ENCODE measurements around the gene PAX5. TPM values are rescaled to one million over a fixed set of nuclear protein-coding genes. Genes with fewer than 3 reads are reported as not detected.

Gene PAX5
- total and polyA plus RNA-seq, 2 of the 13 experiments (the other 11 are each of a cell fraction or from before 2014, with no cell fraction given) = not detected

GRCh38 chr9:36849943-36850342 is 184.1 kb downstream of the PAX5 start (continued):
- TF ChIP-seq ZNF513 (CRISPR knock-in tag; conservative IDR thresholded peaks at IDR 0.05) = no peak
- TF ChIP-seq GATA4 (IDR thresholded peaks at IDR 0.05; ENCODE audit: borderline replicate concordance, low read depth) = no peak
- no peak for TF ChIP-seq ZNF556 (CRISPR knock-in tag; IDR thresholded peaks at IDR 0.05; ENCODE audit: borderline replicate concordance)
- TF ChIP-seq ZNF879 (CRISPR knock-in tag; IDR thresholded peaks at IDR 0.05) = no peak

- CTCF ChIA-PET (ENCODE audit: low intra/inter-chr PET ratio, low total read pairs) = no interaction called here
- in situ Hi-C loops (cut with HindIII; ENCODE audit: extremely low pct_ligation_motif_present, low pct_unique_long_range_greater_than_20kb) = no loop called here
- no peak for ATAC-seq
- TF ChIP-seq ZNF253 (CRISPR knock-in tag; IDR thresholded peaks at IDR 0.05; ENCODE audit: borderline replicate concordance) = no peak
- no peak for TF ChIP-seq ZNF790 (CRISPR knock-in tag; IDR thresholded peaks at IDR 0.05; ENCODE audit: borderline replicate concordance)
- no peak for TF ChIP-seq PAX8 (CRISPR knock-in tag; IDR thresholded peaks at IDR 0.05; ENCODE audit: borderline replicate concordance)
- no peak for TF ChIP-seq SAP130 (CRISPR knock-in tag; IDR thresholded peaks at IDR 0.05; ENCODE audit: low read depth)
- no peak for TF ChIP-seq DRAP1 (CRISPR knock-in tag; IDR thresholded peaks at IDR 0.05)
- no peak for TF ChIP-seq ZZZ3 (CRISPR knock-in tag; IDR thresholded peaks at IDR 0.05; ENCODE audit: borderline replicate concordance)
- TF ChIP-seq NR3C1 (CRISPR knock-in tag; IDR thresholded peaks at IDR 0.05) = no peak
- no peak for TF ChIP-seq XBP1 (CRISPR knock-in tag; IDR thresholded peaks at IDR 0.05)
- TF ChIP-seq SKI (IDR thresholded peaks at IDR 0.05; ENCODE audit: partially characterized antibody) = no peak
- no peak for TF ChIP-seq MATR3 (CRISPR knock-in tag; IDR thresholded peaks at IDR 0.05)
- TF ChIP-seq HES4 (CRISPR knock-in tag; IDR thresholded peaks at IDR 0.05; ENCODE audit: borderline replicate concordance) = no peak
- TF ChIP-seq PTBP1 (IDR thresholded peaks at IDR 0.05; ENCODE audit: low read depth, low read length, poor library complexity, severe bottlenecking) = no peak
- TF ChIP-seq SUZ12 (IDR thresholded peaks at IDR 0.05; ENCODE audit: low read depth, low read length) = no peak
- no peak for TF ChIP-seq ZNF777 (CRISPR knock-in tag; IDR thresholded peaks at IDR 0.05)
- TF ChIP-seq ZNF3 (CRISPR knock-in tag; IDR thresholded peaks at IDR 0.05) = no peak
- TF ChIP-seq ZNF615 (CRISPR knock-in tag; IDR thresholded peaks at IDR 0.05; ENCODE audit: borderline replicate concordance) = no peak
- no peak for TF ChIP-seq KLF12 (CRISPR knock-in tag; IDR thresholded peaks at IDR 0.05; ENCODE audit: borderline replicate concordance)
- TF ChIP-seq GMEB1 (CRISPR knock-in tag; IDR thresholded peaks at IDR 0.05; ENCODE audit: borderline replicate concordance) = no peak
- TF ChIP-seq U2AF2 (IDR thresholded peaks at IDR 0.05; ENCODE audit: low read depth, low read length) = no peak
Measured at GRCh38 chr9:36848946-36849345, 185.1 kb downstream of the PAX5 start.

More at GRCh38 chr9:36848946-36849345, 185.1 kb downstream of the PAX5 start:
- no TSS peak for BruUV-seq (replicated peaks)
- no peaks in the 10 kb centered on the region for H3K79me2 ChIP-seq (ENCODE audit: insufficient read depth, low read length)
- no peaks in the 10 kb centered on the region for H3K36me3 ChIP-seq (replicated peaks in 1 of 2; ENCODE audit: control insufficient read depth in 1 of 2, insufficient read depth in 2 of 2, low read length in 2 of 2)
- peaks cover 6 to 21% of the 10 kb centered on the region in 2 experiments; a peak in 2 of 5 replicates for H3K27me3 ChIP-seq (ENCODE audit: control insufficient read depth in 1 of 2, insufficient read depth in 2 of 2, low read length in 2 of 2)
- no peak overlapping the region for H2AFZ ChIP-seq (ENCODE audit: low read length)
- no peaks in the 10 kb centered on the region for H4K20me1 ChIP-seq (ENCODE audit: insufficient read depth, low read length)
- intact Hi-C loops (cut with micrococcal nuclease; ENCODE audit: unreplicated experiment) = no loop called here
- no peak overlapping the region for H3K27ac ChIP-seq (ENCODE audit: extremely low read length, insufficient read depth, low read length)
- H3K9ac ChIP-seq (ENCODE audit: insufficient read depth, low read depth, low read length) = no peak overlapping the region
- DNase-seq (ENCODE audit: low spot score) (no peak), FAIRE-seq (no peak)
- POLR2A ChIA-PET = no interaction called here
- H3K4me1 ChIP-seq (ENCODE audit: insufficient read depth, low read length) = no peaks in the 10 kb centered on the region
- no peak overlapping the region for H3K4me3 ChIP-seq (replicated peaks in 1 of 3; ENCODE audit: insufficient read depth in 1 of 3, low read depth in 2 of 3, low read length in 3 of 3)
- H3K9me3 ChIP-seq (ENCODE audit: low read length) = no peaks in the 10 kb centered on the region
- H3K4me2 ChIP-seq (ENCODE audit: low read depth, low read length) = no peak overlapping the region
- 43% methylated on average over 5 of the region's 5 CpGs for WGBS (ENCODE audit: low lambda C conversion rate)

Measured in HepG2 (cell line).